WTC11 (cell line): ENCODE results near the gene UGT8. TPM values are rescaled to one million over a fixed set of nuclear protein-coding genes. Genes with fewer than 3 reads are reported as not detected.
"Not testable (repeated sequence)": the region's sequence is repeated elsewhere in the genome, so short reads cannot be mapped to it uniquely, and the experiment has no call there.

Experiments used
- ATAC-seq: fragments of 200-7000 bp; cut with Tn5 transposase; 2 replicates; pipeline ENCODE4 v1.10.0; 2021; ENCODE audit warnings: mild to moderate bottlenecking, moderate library complexity
- CTCF ChIA-PET: fragments of 300-600 bp; sonication (Branson Sonifier 250); formaldehyde crosslinking; loops from one replicate; lab custom pipeline; 2021; ENCODE audit warnings: antibody characterized with exemption; lab: Charles Lee
- POLR2A ChIA-PET: fragments of 350-600 bp; sonication (Branson Sonifier 250); formaldehyde crosslinking; loops from one replicate; lab custom pipeline; 2021; ENCODE audit warnings: antibody characterized with exemption; lab: Charles Lee
- DNase-seq: peaks from one replicate; pipeline ENCODE4 v3.0.0; 2021; ENCODE audit warnings: low spot score
- H3K27ac Mint-ChIP-seq: 2 replicates; pipeline ENCODE4 v1.8.0; 2021; ENCODE audit warnings: mixed read lengths
- H3K27me3 Mint-ChIP-seq: 2 replicates; pipeline ENCODE4 v1.8.0; 2021; ENCODE audit warnings: low read depth, mild to moderate bottlenecking, moderate library complexity, mixed read lengths
- H3K36me3 Mint-ChIP-seq: 2 replicates; pipeline ENCODE4 v1.8.0; 2021; ENCODE audit warnings: mixed read lengths
- H3K4me1 Mint-ChIP-seq: 2 replicates; pipeline ENCODE4 v1.8.0; 2022; ENCODE audit warnings: mixed read lengths
- H3K4me3 Mint-ChIP-seq: 2 replicates; pipeline ENCODE4 v1.8.0; 2021; ENCODE audit warnings: mild to moderate bottlenecking, moderate library complexity, mixed read lengths
- H3K9me3 Mint-ChIP-seq: 2 replicates; pipeline ENCODE4 v1.8.0; 2021; ENCODE audit warnings: mixed read lengths
- FOXP1 ChIP-seq: sonication (generic); formaldehyde crosslinking; IDR thresholded peaks from 2 replicates; pipeline ENCODE4 v1.8.0; 2022; ENCODE audit warnings: missing genetic modification reagents, mild to moderate bottlenecking, moderate library complexity, borderline replicate concordance
- GTF2I ChIP-seq: fragments of 250-450 bp; sonication (Bioruptor Pico); conservative IDR thresholded peaks from 2 replicates; pipeline ENCODE4 v1.4.0; 2021; ENCODE audit warnings: mild to moderate bottlenecking
- MYBL2 ChIP-seq: sonication (generic); formaldehyde crosslinking; IDR thresholded peaks from 2 replicates; pipeline ENCODE4 v1.8.1; 2023; ENCODE audit warnings: mild to moderate bottlenecking, moderate library complexity, missing genetic modification reagents
- NR2C2 ChIP-seq: sonication (generic); formaldehyde crosslinking; IDR thresholded peaks from 2 replicates; pipeline ENCODE4 v1.8.0; 2022; ENCODE audit warnings: mild to moderate bottlenecking, missing genetic modification reagents
- RELA ChIP-seq: sonication (generic); formaldehyde crosslinking; IDR thresholded peaks from 2 replicates; pipeline ENCODE4 v1.8.1; 2022; ENCODE audit warnings: missing genetic modification reagents, mild to moderate bottlenecking, borderline replicate concordance
- ZBTB21 ChIP-seq: sonication (generic); formaldehyde crosslinking; IDR thresholded peaks from 2 replicates; pipeline ENCODE4 v1.8.1; 2023; ENCODE audit warnings: mild to moderate bottlenecking, missing genetic modification reagents, borderline replicate concordance
- ZNF232 ChIP-seq: sonication (generic); formaldehyde crosslinking; IDR thresholded peaks from 2 replicates; pipeline ENCODE4 v1.8.0; 2022; ENCODE audit warnings: mild to moderate bottlenecking, missing genetic modification reagents
- ZNF317 ChIP-seq: sonication (generic); formaldehyde crosslinking; IDR thresholded peaks from 2 replicates; pipeline ENCODE4 v1.8.1; 2023; ENCODE audit warnings: low read depth, mild to moderate bottlenecking, moderate library complexity, missing genetic modification reagents, borderline replicate concordance
- total RNA-seq: library from RNA; stranded (reverse); gene quantifications from 3 replicates; pipeline ENCODE4 v1.2.3, GENCODE V29; 2021
- TF ChIP-seq, protein P1 (sequence below): sonication (generic); formaldehyde crosslinking; IDR thresholded peaks from 2 replicates; pipeline ENCODE4 v1.8.0; 2022; ENCODE audit warnings: mild to moderate bottlenecking, missing genetic modification reagents
- TF ChIP-seq, protein P2 (sequence below): sonication (generic); formaldehyde crosslinking; IDR thresholded peaks from 2 replicates; pipeline ENCODE4 v1.8.1; 2022; ENCODE audit warnings: low read depth, mild to moderate bottlenecking, moderate library complexity, missing genetic modification reagents, borderline replicate concordance
- TF ChIP-seq, protein P3 (sequence below): fragments of 250-450 bp; sonication (Bioruptor Pico); IDR thresholded peaks from 2 replicates; pipeline ENCODE4 v1.8.0; 2021; ENCODE audit warnings: mild to moderate bottlenecking
- TF ChIP-seq, protein P4 (sequence below): sonication (generic); formaldehyde crosslinking; IDR thresholded peaks from 2 replicates; pipeline ENCODE4 v1.8.0; 2023; ENCODE audit warnings: missing genetic modification reagents
- TF ChIP-seq, protein P5 (sequence below): sonication (generic); formaldehyde crosslinking; IDR thresholded peaks from 2 replicates; pipeline ENCODE4 v1.8.1; 2023; ENCODE audit warnings: mild to moderate bottlenecking, missing genetic modification reagents, moderate library complexity
- TF ChIP-seq, protein P6 (sequence below): sonication (generic); formaldehyde crosslinking; IDR thresholded peaks from 2 replicates; pipeline ENCODE4 v1.8.0; 2022; ENCODE audit warnings: mild to moderate bottlenecking, missing genetic modification reagents
- TF ChIP-seq, protein P7 (sequence below): sonication (generic); formaldehyde crosslinking; IDR thresholded peaks from 2 replicates; pipeline ENCODE4 v1.8.1; 2022; ENCODE audit warnings: low read depth, missing genetic modification reagents, borderline replicate concordance
- TF ChIP-seq, protein P8 (sequence below): sonication (generic); formaldehyde crosslinking; IDR thresholded peaks from 2 replicates; pipeline ENCODE4 v1.8.1; 2023; ENCODE audit warnings: mild to moderate bottlenecking, moderate library complexity, missing genetic modification reagents

The UGT8 gene
- total RNA-seq, 1 experiment from 2014 or later: 30.8 TPM

DNA sequence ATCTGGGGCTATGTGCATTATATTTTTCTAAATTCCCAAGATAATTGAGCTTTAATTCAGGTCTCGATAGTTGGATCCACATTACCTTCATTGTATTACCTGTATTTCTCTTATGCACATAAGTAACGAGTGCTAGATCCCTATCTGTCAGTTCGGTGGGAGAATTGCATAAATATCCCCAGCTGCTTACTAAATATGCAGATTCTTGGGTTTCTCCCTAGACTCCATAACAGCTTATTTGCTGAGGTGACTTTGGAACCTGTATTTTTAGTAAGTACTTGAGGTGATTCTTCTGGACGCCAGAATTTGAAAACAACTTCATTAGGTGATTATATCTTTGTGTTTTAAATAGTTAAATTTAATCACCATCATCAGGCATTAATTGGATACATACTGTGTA, 15.0 kb downstream of the UGT8 start:
- peaks cover 19% of the 10 kb centered on the region for H3K36me3 Mint-ChIP-seq
- H3K27ac Mint-ChIP-seq: no peak overlapping the region
- H3K9me3 Mint-ChIP-seq: peaks cover 7% of the 10 kb centered on the region
- TF ChIP-seq MYBL2 (CRISPR knock-in tag): no peak
- TF ChIP-seq, protein P1, sequence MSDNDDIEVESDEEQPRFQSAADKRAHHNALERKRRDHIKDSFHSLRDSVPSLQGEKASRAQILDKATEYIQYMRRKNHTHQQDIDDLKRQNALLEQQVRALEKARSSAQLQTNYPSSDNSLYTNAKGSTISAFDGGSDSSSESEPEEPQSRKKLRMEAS (CRISPR knock-in tag): no peak
- no peak for TF ChIP-seq ZBTB21 (CRISPR knock-in tag)
- no peak for TF ChIP-seq NR2C2 (CRISPR knock-in tag)
- TF ChIP-seq ZNF317: no peak
- TF ChIP-seq GTF2I (CRISPR knock-in tag): no peak
- TF ChIP-seq, protein P2, sequence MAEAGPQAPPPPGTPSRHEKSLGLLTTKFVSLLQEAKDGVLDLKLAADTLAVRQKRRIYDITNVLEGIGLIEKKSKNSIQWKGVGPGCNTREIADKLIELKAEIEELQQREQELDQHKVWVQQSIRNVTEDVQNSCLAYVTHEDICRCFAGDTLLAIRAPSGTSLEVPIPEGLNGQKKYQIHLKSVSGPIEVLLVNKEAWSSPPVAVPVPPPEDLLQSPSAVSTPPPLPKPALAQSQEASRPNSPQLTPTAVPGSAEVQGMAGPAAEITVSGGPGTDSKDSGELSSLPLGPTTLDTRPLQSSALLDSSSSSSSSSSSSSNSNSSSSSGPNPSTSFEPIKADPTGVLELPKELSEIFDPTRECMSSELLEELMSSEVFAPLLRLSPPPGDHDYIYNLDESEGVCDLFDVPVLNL (CRISPR knock-in tag): no peak
- TF ChIP-seq FOXP1 (CRISPR knock-in tag): no peak
- peaks cover 41% of the 10 kb centered on the region for H3K4me1 Mint-ChIP-seq
- CTCF ChIA-PET: interaction anchor here (0.9 kb wide), 1 partner anchor 45 kb away, joined by 3 read pairs; no protein-coding TSS in a partner anchor
- POLR2A ChIA-PET: no interaction called here
- no peaks in the 10 kb centered on the region for H3K27me3 Mint-ChIP-seq
- DNase-seq (no peak), ATAC-seq (no peak; the same call in 1 of the 2 replicates)
- H3K4me3 Mint-ChIP-seq: no peak overlapping the region

DNA sequence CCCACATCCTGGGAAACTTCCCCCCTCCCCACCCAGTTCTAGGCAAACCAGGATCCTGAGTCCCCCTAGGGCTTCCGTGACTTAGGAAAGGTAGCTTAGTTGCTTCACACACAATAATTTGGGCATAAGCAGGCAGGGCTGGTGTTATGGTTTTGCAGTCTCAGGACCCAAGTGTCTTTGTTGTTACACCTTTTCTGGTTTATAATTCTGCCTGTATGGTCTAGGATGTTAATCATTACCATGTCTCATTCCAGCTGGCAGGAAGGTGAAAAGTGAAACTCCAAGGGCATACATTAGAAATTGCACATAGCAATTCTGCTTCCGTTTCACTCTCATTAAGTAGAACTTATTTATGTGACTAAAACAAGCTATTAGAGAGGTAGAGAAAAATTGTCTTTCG, 16.8 kb downstream of the UGT8 start:
- H3K27ac Mint-ChIP-seq: peak overlapping the region; percentile 80; the same call in 1 of the 2 replicates
- H3K36me3 Mint-ChIP-seq: peaks cover 19% of the 10 kb centered on the region

DNA sequence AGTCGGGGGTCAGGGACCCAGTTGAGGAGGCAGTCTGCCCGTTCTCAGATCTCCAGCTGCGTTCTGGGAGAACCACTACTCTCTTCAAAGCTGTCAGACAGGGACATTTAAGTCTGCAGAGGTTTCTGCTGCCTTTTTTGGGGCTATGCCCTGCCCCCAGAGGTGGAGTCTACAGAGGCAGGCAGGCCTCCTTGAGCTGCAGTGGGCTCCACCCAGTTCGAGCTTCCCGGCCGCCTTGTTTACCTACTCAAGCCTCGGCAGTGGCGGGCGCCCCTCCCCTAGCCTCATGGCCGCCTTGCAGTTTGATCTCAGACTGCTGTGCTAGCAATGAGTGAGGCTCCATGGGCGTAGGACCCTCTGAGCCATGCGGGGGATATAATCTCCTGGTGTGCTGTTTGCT, 17.4 kb downstream of the UGT8 start:
- DNase-seq: peak; percentile 14
- peaks cover 37% of the 10 kb centered on the region for H3K4me1 Mint-ChIP-seq
- POLR2A ChIA-PET, H3K4me3 Mint-ChIP-seq, H3K27me3 Mint-ChIP-seq, H3K9me3 Mint-ChIP-seq, ATAC-seq, CTCF ChIA-PET: not testable (repeated sequence)
- H3K27ac Mint-ChIP-seq: peak overlapping the region; percentile 80; the same call in 1 of the 2 replicates
- H3K36me3 Mint-ChIP-seq: peaks cover 21% of the 10 kb centered on the region

More for the DNA sequence above, 16.8 kb downstream of the UGT8 start:
- Mint-ChIP-seq H3K4me1 (peaks cover 37% of the 10 kb centered on the region), H3K27me3 (no peaks in the 10 kb centered on the region), H3K9me3 (peaks cover 7% of the 10 kb centered on the region), H3K4me3 (no peak overlapping the region)
- ATAC-seq (no peak), DNase-seq (no peak)
- ChIA-PET CTCF (no interaction called here), POLR2A (no interaction called here)
- no peak for TF ChIP-seq MYBL2 (CRISPR knock-in tag)
- TF ChIP-seq, protein P3, sequence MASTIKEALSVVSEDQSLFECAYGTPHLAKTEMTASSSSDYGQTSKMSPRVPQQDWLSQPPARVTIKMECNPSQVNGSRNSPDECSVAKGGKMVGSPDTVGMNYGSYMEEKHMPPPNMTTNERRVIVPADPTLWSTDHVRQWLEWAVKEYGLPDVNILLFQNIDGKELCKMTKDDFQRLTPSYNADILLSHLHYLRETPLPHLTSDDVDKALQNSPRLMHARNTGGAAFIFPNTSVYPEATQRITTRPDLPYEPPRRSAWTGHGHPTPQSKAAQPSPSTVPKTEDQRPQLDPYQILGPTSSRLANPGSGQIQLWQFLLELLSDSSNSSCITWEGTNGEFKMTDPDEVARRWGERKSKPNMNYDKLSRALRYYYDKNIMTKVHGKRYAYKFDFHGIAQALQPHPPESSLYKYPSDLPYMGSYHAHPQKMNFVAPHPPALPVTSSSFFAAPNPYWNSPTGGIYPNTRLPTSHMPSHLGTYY: no peak
- TF ChIP-seq, protein P4, sequence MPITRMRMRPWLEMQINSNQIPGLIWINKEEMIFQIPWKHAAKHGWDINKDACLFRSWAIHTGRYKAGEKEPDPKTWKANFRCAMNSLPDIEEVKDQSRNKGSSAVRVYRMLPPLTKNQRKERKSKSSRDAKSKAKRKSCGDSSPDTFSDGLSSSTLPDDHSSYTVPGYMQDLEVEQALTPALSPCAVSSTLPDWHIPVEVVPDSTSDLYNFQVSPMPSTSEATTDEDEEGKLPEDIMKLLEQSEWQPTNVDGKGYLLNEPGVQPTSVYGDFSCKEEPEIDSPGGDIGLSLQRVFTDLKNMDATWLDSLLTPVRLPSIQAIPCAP: no peak
- TF ChIP-seq, protein P5, sequence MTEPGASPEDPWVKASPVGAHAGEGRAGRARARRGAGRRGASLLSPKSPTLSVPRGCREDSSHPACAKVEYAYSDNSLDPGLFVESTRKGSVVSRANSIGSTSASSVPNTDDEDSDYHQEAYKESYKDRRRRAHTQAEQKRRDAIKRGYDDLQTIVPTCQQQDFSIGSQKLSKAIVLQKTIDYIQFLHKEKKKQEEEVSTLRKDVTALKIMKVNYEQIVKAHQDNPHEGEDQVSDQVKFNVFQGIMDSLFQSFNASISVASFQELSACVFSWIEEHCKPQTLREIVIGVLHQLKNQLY (CRISPR knock-in tag): no peak
- TF ChIP-seq, protein P6, sequence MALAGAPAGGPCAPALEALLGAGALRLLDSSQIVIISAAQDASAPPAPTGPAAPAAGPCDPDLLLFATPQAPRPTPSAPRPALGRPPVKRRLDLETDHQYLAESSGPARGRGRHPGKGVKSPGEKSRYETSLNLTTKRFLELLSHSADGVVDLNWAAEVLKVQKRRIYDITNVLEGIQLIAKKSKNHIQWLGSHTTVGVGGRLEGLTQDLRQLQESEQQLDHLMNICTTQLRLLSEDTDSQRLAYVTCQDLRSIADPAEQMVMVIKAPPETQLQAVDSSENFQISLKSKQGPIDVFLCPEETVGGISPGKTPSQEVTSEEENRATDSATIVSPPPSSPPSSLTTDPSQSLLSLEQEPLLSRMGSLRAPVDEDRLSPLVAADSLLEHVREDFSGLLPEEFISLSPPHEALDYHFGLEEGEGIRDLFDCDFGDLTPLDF (CRISPR knock-in tag): no peak
- TF ChIP-seq, protein P7, sequence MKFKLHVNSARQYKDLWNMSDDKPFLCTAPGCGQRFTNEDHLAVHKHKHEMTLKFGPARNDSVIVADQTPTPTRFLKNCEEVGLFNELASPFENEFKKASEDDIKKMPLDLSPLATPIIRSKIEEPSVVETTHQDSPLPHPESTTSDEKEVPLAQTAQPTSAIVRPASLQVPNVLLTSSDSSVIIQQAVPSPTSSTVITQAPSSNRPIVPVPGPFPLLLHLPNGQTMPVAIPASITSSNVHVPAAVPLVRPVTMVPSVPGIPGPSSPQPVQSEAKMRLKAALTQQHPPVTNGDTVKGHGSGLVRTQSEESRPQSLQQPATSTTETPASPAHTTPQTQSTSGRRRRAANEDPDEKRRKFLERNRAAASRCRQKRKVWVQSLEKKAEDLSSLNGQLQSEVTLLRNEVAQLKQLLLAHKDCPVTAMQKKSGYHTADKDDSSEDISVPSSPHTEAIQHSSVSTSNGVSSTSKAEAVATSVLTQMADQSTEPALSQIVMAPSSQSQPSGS (CRISPR knock-in tag): no peak
- no peak for TF ChIP-seq RELA (CRISPR knock-in tag)
- TF ChIP-seq, protein P8, sequence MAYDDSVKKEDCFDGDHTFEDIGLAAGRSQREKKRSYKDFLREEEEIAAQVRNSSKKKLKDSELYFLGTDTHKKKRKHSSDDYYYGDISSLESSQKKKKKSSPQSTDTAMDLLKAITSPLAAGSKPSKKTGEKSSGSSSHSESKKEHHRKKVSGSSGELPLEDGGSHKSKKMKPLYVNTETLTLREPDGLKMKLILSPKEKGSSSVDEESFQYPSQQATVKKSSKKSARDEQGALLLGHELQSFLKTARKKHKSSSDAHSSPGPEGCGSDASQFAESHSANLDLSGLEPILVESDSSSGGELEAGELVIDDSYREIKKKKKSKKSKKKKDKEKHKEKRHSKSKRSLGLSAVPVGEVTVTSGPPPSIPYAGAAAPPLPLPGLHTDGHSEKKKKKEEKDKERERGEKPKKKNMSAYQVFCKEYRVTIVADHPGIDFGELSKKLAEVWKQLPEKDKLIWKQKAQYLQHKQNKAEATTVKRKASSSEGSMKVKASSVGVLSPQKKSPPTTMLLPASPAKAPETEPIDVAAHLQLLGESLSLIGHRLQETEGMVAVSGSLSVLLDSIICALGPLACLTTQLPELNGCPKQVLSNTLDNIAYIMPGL (CRISPR knock-in tag): no peak
- no peak for TF ChIP-seq ZNF232
